ENCODE results near the gene KRT32. TPM values are rescaled to one million over a fixed set of nuclear protein-coding genes. Genes with fewer than 3 reads are reported as not detected.

KRT32 gene
- total and polyA plus RNA-seq, 4 donors, result not detected

DNA sequence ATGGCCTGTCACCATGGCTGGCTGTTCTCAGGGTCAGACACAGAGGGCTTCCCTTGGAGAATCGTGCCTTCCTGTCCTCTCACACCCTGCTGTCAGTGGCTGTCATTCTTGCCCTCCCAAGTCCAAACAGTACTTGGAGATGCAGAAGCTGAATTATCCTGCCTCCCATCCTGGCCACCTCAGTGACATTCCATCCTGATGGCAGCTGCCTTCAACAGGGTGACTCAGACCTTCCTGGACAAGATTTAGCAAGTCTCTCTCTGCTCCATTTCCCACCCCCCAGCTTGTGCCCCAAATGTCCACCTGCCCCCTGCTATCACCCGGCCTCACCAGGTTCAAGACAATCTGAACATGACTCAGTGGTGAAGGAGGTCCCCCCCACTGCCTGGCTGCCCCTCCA, 27.3 kb upstream of the KRT32 start:
- no peaks in the 10 kb centered on the region for H3K9me3 ChIP-seq (ENCODE audit: control insufficient read depth, insufficient read depth, low read length)
- H3K27ac ChIP-seq (ENCODE audit: low read depth, low read length), result no peak overlapping the region
- peaks cover 14% of the 10 kb centered on the region for H3K4me1 ChIP-seq (ENCODE audit: control insufficient read depth, insufficient read depth, low read length)
- 82% methylated on average over 2 of the region's 2 CpGs for WGBS (ENCODE audit: insufficient coverage)
- H3K36me3 ChIP-seq (ENCODE audit: control insufficient read depth, insufficient read depth, low read length), result no peaks in the 10 kb centered on the region
- H3K27me3 ChIP-seq (ENCODE audit: control insufficient read depth, insufficient read depth, low read length), result no peaks in the 10 kb centered on the region
- no peak overlapping the region for H3K4me3 ChIP-seq (ENCODE audit: low read depth, low read length)
- DNase-seq (ENCODE audit: low read depth in 4 of 6, low spot score in 6 of 6), result no peak

DNA sequence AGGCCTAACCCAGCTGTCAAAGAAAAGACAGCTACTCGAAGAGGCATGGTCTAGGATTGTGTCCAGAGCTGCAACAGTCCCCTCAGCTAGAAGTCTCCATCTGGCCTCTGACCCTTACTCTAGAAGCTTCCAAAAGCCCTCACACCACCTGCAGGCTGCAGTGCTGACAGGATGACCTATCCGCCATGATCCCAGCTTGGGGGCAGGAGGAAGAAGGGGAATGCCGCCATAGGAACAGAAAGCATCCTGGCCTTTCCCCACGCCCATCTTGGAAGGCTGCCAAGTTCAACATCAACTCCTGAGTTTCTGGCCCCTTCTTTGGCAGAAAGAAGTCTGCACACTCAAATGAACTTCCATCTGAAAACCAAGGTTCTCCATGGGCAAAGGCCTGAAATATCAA, 25.6 kb upstream of the KRT32 start:
- WGBS (ENCODE audit: insufficient coverage), result 36% methylated on average over 3 of the region's 4 CpGs
- DNase-seq (ENCODE audit: low read depth in 4 of 6, low spot score in 6 of 6), result peak in 2 of 6 donors; percentile 32 to 78
- peak overlapping the region; percentile 71 for H3K27ac ChIP-seq (ENCODE audit: low read depth, low read length)
- peaks cover 14% of the 10 kb centered on the region for H3K4me1 ChIP-seq (ENCODE audit: control insufficient read depth, insufficient read depth, low read length)
- H3K4me3 ChIP-seq (ENCODE audit: low read depth, low read length), result no peak overlapping the region
- H3K36me3 ChIP-seq (ENCODE audit: control insufficient read depth, insufficient read depth, low read length), result no peaks in the 10 kb centered on the region
- no peaks in the 10 kb centered on the region for H3K27me3 ChIP-seq (ENCODE audit: control insufficient read depth, insufficient read depth, low read length)
- no peaks in the 10 kb centered on the region for H3K9me3 ChIP-seq (ENCODE audit: control insufficient read depth, insufficient read depth, low read length)

DNA sequence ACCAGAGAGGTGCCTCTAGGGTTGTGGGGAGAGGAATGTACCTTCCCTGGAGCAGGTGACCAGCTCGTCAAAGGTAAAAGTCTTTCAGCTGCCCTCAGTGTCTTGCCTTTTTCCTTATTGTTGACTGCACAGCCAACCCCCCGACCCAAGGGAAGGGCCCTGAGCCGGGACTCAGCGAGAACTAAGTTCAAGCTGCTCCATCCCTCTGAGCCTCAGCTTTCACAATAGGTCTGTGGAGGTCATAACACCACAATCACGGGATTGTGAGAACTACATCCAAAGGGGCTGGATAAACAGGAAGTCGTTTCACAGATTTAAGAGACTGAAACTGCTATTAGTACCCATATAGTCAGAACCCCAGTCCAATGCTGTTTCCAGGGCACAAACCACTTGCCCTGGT, 25.2 kb upstream of the KRT32 start:
- no peaks in the 10 kb centered on the region for H3K36me3 ChIP-seq (ENCODE audit: control insufficient read depth, insufficient read depth, low read length)
- 60% methylated on average over 5 of the region's 6 CpGs for WGBS (ENCODE audit: insufficient coverage)
- H3K27ac ChIP-seq (ENCODE audit: low read depth, low read length), result peak overlapping the region; percentile 71
- peak in 1 of 6 donors; percentile 19 for DNase-seq (ENCODE audit: low read depth in 4 of 6, low spot score in 6 of 6)
- H3K27me3 ChIP-seq (ENCODE audit: control insufficient read depth, insufficient read depth, low read length), result no peaks in the 10 kb centered on the region
- no peak overlapping the region for H3K4me3 ChIP-seq (ENCODE audit: low read depth, low read length)
- no peaks in the 10 kb centered on the region for H3K9me3 ChIP-seq (ENCODE audit: control insufficient read depth, insufficient read depth, low read length)
- H3K4me1 ChIP-seq (ENCODE audit: control insufficient read depth, insufficient read depth, low read length), result peaks cover 14% of the 10 kb centered on the region

GRCh38 chr17:41491476-41491875, 24.3 kb upstream of the KRT32 start:
- no peak for DNase-seq (ENCODE audit: low read depth in 4 of 6, low spot score in 6 of 6)
- Histone ChIP-seq H3K9me3 (ENCODE audit: control insufficient read depth, insufficient read depth, low read length) (no peaks in the 10 kb centered on the region), H3K4me3 (ENCODE audit: low read depth, low read length) (no peak overlapping the region), H3K36me3 (ENCODE audit: control insufficient read depth, insufficient read depth, low read length) (no peaks in the 10 kb centered on the region), H3K27me3 (ENCODE audit: control insufficient read depth, insufficient read depth, low read length) (no peaks in the 10 kb centered on the region), H3K4me1 (ENCODE audit: control insufficient read depth, insufficient read depth, low read length) (peaks cover 9% of the 10 kb centered on the region), H3K27ac (ENCODE audit: low read depth, low read length) (no peak overlapping the region)
- 100% methylated on average over 1 of the region's 2 CpGs for WGBS (ENCODE audit: insufficient coverage)

- Histone ChIP-seq H3K4me1 (ENCODE audit: control insufficient read depth, insufficient read depth, low read length) (peaks cover 8% of the 10 kb centered on the region), H3K27ac (ENCODE audit: low read depth, low read length) (no peak overlapping the region), H3K9me3 (ENCODE audit: control insufficient read depth, insufficient read depth, low read length) (no peaks in the 10 kb centered on the region), H3K27me3 (ENCODE audit: control insufficient read depth, insufficient read depth, low read length) (no peaks in the 10 kb centered on the region), H3K36me3 (ENCODE audit: control insufficient read depth, insufficient read depth, low read length) (no peaks in the 10 kb centered on the region), H3K4me3 (ENCODE audit: low read depth, low read length) (no peak overlapping the region)
- WGBS (ENCODE audit: insufficient coverage), result 93% methylated on average over 4 of the region's 10 CpGs
- no peak for DNase-seq (ENCODE audit: low read depth in 4 of 6, low spot score in 6 of 6)
Observed at GRCh38 chr17:41490000-41490990, 23.1 kb upstream of the KRT32 start.

DNA sequence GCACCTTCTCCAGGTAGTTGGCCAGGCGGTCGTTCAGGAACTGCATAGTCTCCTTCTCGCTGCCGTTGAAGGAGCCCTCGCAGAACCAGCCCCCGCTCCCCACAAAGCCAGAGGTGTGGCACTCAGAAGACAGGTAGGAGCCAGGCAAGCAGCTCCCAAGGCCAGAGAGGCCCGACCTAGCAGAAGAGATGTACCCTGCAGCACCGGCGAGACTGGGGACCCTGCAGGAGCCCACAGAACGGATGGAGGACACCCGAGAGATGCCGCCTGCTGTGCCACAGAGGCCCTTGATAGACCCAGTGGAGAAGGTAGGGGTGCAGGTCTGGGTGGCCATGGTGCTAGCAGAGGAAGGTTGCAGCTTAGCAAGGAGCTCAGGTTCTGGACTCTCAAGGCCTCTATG, 22.3 kb upstream of the KRT32 start, which contains the start of gene KRT36:
Gene KRT36, minus strand, starts transcription at position 380 of the 400 bp plus-strand sequence. Its CDS starts 46 bp downstream, at position 334.
- H3K27me3 ChIP-seq (ENCODE audit: control insufficient read depth, insufficient read depth, low read length), result no peaks in the 10 kb centered on the region
- WGBS (ENCODE audit: insufficient coverage), result 93% methylated on average over 12 of the region's 12 CpGs
- no peaks in the 10 kb centered on the region for H3K36me3 ChIP-seq (ENCODE audit: control insufficient read depth, insufficient read depth, low read length)
- no peak for DNase-seq (ENCODE audit: low read depth in 4 of 6, low spot score in 6 of 6)
- H3K9me3 ChIP-seq (ENCODE audit: control insufficient read depth, insufficient read depth, low read length), result no peaks in the 10 kb centered on the region
- no peak within 1 kb of the TSS for H3K27ac ChIP-seq (ENCODE audit: low read depth, low read length)
- H3K4me3 ChIP-seq (ENCODE audit: low read depth, low read length), result no peak within 1 kb of the TSS
- peaks cover 8% of the 10 kb centered on the region for H3K4me1 ChIP-seq (ENCODE audit: control insufficient read depth, insufficient read depth, low read length)

DNA sequence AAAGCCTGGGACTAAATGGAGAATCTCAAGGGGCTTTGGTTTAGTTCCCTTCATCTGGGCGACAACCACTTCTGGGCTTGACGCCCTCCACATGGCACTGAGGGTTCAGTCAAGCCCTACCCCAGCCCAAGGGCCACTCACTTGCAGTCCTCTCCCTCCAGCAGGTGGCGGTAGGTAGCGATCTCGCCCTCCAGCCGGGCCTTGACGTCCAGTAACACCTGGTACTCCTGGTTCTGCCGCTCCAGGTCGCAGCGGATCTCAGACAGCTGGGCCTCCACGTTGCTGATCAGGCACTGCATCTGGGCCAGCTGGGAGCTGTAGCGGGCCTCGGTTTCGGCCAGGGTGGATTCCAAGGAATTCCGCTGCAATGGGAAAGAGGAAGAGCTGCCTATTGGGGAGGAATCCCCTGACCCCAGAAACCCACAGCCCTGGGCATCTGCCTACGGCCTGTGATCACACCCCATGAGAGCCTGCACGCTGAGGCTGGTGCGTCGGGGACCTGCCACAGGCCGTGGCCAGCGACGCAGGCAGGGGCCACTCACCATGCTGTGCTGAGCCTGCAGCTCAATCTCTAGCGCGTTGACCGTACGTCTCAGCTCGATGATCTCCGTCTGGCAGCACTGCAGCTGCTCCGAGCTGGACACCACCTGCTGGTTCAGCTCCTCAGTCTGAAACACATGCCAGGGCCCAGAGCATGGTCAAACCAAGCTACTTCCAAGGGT, 19.8 kb upstream of the KRT32 start:
- no peak for DNase-seq (ENCODE audit: low read depth in 4 of 6, low spot score in 6 of 6)
- H3K27ac ChIP-seq (ENCODE audit: low read depth, low read length), result no peak overlapping the region
- H3K9me3 ChIP-seq (ENCODE audit: control insufficient read depth, insufficient read depth, low read length), result no peaks in the 10 kb centered on the region
- no peaks in the 10 kb centered on the region for H3K4me1 ChIP-seq (ENCODE audit: control insufficient read depth, insufficient read depth, low read length)
- no peak overlapping the region for H3K4me3 ChIP-seq (ENCODE audit: low read depth, low read length)
- WGBS (ENCODE audit: insufficient coverage), result 59% methylated on average over 28 of the region's 29 CpGs
- no peaks in the 10 kb centered on the region for H3K27me3 ChIP-seq (ENCODE audit: control insufficient read depth, insufficient read depth, low read length)
- no peaks in the 10 kb centered on the region for H3K36me3 ChIP-seq (ENCODE audit: control insufficient read depth, insufficient read depth, low read length)

DNA sequence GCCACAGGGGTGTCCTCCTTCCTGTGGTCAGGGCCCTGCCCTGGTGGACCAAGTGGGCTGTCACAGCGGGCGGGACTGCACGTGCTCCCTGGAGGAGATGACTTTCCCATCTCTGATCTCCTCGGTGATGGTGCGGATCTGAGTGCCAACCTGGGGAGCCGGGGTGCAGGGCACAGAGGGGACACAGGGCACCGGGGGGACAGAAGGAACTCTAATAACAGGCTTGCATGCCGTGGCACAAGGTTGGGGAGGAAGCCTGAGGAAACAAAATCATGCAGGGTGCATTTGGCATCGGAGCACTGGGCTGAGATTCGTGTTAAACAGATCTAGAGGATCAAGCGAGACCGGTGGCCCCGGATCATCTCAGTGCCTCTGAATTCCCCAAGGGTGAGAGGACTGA, 19.1 kb upstream of the KRT32 start:
- H3K9me3 ChIP-seq (ENCODE audit: control insufficient read depth, insufficient read depth, low read length), result no peaks in the 10 kb centered on the region
- no peak for DNase-seq (ENCODE audit: low read depth in 4 of 6, low spot score in 6 of 6)
- H3K27ac ChIP-seq (ENCODE audit: low read depth, low read length), result no peak overlapping the region
- no peaks in the 10 kb centered on the region for H3K27me3 ChIP-seq (ENCODE audit: control insufficient read depth, insufficient read depth, low read length)
- no peak overlapping the region for H3K4me3 ChIP-seq (ENCODE audit: low read depth, low read length)
- WGBS (ENCODE audit: insufficient coverage), result 98% methylated on average over 11 of the region's 13 CpGs
- no peaks in the 10 kb centered on the region for H3K4me1 ChIP-seq (ENCODE audit: control insufficient read depth, insufficient read depth, low read length)
- no peaks in the 10 kb centered on the region for H3K36me3 ChIP-seq (ENCODE audit: control insufficient read depth, insufficient read depth, low read length)

- no peak for DNase-seq (ENCODE audit: low read depth in 4 of 6, low spot score in 6 of 6)
- no peak overlapping the region for H3K4me3 ChIP-seq (ENCODE audit: low read depth, low read length)
- H3K36me3 ChIP-seq (ENCODE audit: control insufficient read depth, insufficient read depth, low read length), result no peaks in the 10 kb centered on the region
- H3K4me1 ChIP-seq (ENCODE audit: control insufficient read depth, insufficient read depth, low read length), result no peaks in the 10 kb centered on the region
- H3K9me3 ChIP-seq (ENCODE audit: control insufficient read depth, insufficient read depth, low read length), result no peaks in the 10 kb centered on the region
- H3K27ac ChIP-seq (ENCODE audit: low read depth, low read length), result no peak overlapping the region
- 86% methylated on average over 8 of the region's 8 CpGs for WGBS (ENCODE audit: insufficient coverage)
- no peaks in the 10 kb centered on the region for H3K27me3 ChIP-seq (ENCODE audit: control insufficient read depth, insufficient read depth, low read length)
Observed at GRCh38 chr17:41484920-41485904, 18.0 kb upstream of the KRT32 start.

Measured in spinal cord (tissue), 10 donors.